Endometrial microvascular endothelial cells (primary cell): Measurements from ENCODE around the gene ANKS1B. TPM values are rescaled to one million over a fixed set of nuclear protein-coding genes. Genes with fewer than 3 reads are reported as not detected.

Experiments used
- in situ Hi-C: cut with HindIII; loops from 2 replicates; pipeline ENCODE4 v1.10.0; 2017; ENCODE audit warnings: low sequenced_read_pairs, low pct_unique_long_range_greater_than_20kb; ENCODE audit errors: inconsistent ontology term
- total RNA-seq: library from RNA; depleted of rRNA; stranded (reverse); fragments of >200 nt; gene quantifications from one replicate; pipeline ENCODE4 v1.2.3, GENCODE V29; 2015; ENCODE audit errors: inconsistent ontology term

ANKS1B gene
- total RNA-seq, 1 donor from 2014 or later: not detected

- in situ Hi-C loops: no loop called here
Observed at GRCh38 chr12:99140017-99140720, 844.6 kb downstream of the ANKS1B start.

- in situ Hi-C loops: no loop called here
Observed at GRCh38 chr12:99138393-99138792, 846.3 kb downstream of the ANKS1B start.

- in situ Hi-C loops: no loop called here
Observed at GRCh38 chr12:99137124-99137855, 847.4 kb downstream of the ANKS1B start.

GRCh38 chr12:99136516-99136915, 848.2 kb downstream of the ANKS1B start:
- in situ Hi-C loops: no loop called here

GRCh38 chr12:99135376-99135775, 849.4 kb downstream of the ANKS1B start:
- in situ Hi-C loops: no loop called here

- in situ Hi-C loops: no loop called here
Observed at GRCh38 chr12:99133401-99133800, 851.3 kb downstream of the ANKS1B start.

- in situ Hi-C loops: no loop called here
Observed at GRCh38 chr12:99131751-99132199, 853.0 kb downstream of the ANKS1B start.

- in situ Hi-C loops: no loop called here
Observed at GRCh38 chr12:99130808-99131553, 853.8 kb downstream of the ANKS1B start.

- in situ Hi-C loops: no loop called here
Observed at GRCh38 chr12:99128246-99128802, 856.4 kb downstream of the ANKS1B start.

GRCh38 chr12:99122959-99123358, 861.8 kb downstream of the ANKS1B start:
- in situ Hi-C loops: no loop called here

GRCh38 chr12:99122496-99122895, 862.2 kb downstream of the ANKS1B start:
- in situ Hi-C loops: no loop called here

- in situ Hi-C loops: no loop called here
Observed at GRCh38 chr12:99121546-99121945, 863.2 kb downstream of the ANKS1B start.

- in situ Hi-C loops: no loop called here
Observed at GRCh38 chr12:99119943-99120342, 864.8 kb downstream of the ANKS1B start.

- in situ Hi-C loops: no loop called here
Observed at GRCh38 chr12:99119449-99119848, 865.3 kb downstream of the ANKS1B start.

- in situ Hi-C loops: no loop called here
Observed at GRCh38 chr12:99111600-99111999, 873.1 kb downstream of the ANKS1B start.

- in situ Hi-C loops: no loop called here
Observed at GRCh38 chr12:99110868-99111267, 873.9 kb downstream of the ANKS1B start.

GRCh38 chr12:99110212-99110611, 874.5 kb downstream of the ANKS1B start:
- in situ Hi-C loops: no loop called here

GRCh38 chr12:99108924-99109323, 875.8 kb downstream of the ANKS1B start:
- in situ Hi-C loops: no loop called here

GRCh38 chr12:99099786-99100185, 885.0 kb downstream of the ANKS1B start:
- in situ Hi-C loops: no loop called here
